ENCODE results near the gene ERF. TPM values are rescaled to one million over a fixed set of nuclear protein-coding genes. Genes with fewer than 3 reads are reported as not detected.

Gene ERF
- total and polyA plus RNA-seq, 2 of the 4 experiments (the other 2 are of a cell fraction) = 5.2 to 32.4 TPM

DNA sequence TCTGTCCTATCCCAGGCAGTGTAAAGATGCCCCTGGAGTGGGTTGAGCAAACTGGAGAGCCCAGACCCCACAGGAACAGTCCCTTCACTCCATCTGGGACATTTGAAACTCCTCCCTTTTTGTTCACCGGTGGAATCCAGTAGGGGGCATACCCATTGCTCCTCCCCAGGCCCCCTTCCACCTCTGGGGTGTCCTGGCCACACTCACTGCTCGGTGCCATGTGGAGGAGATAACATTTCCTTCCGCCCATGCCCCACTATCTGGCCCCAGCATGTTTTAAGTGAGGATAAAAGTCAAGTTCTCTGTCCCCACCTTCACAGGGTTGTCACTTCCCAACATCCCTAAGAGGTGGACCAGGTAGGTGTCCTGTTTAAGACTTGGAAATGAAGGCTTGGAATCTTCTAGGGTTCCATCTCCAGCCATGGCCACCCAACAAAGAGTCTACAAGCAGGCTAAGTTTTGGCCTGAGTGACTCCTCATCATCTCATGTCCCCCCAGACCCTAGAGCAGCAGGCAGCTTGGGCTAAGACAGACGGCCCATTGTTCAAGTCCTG is 25.6 kb downstream of the ERF start:
- H3K36me3 ChIP-seq (ENCODE audit: control insufficient read depth, insufficient read depth, low read length) = peaks cover 80% of the 10 kb centered on the region
- no peak overlapping the region for H2AK5ac ChIP-seq (ENCODE audit: low read depth, low read length)
- 60% methylated on average over 1 of the region's 4 CpGs; no CpG with 5 or more reads in 1 of the 2 experiments for WGBS, 2 experiments (ENCODE audit: extremely low coverage in 2 of 2, insufficient read length in 1 of 2)
- H3K9me1 ChIP-seq (ENCODE audit: insufficient read depth, low read length) = peaks cover 14% of the 10 kb centered on the region; the same call in 1 of the 2 replicates
- no peaks in the 10 kb centered on the region for H3K4me1 ChIP-seq (ENCODE audit: control insufficient read depth, insufficient read depth, low read length)
- no peaks in the 10 kb centered on the region for H3K9me3 ChIP-seq (ENCODE audit: control insufficient read depth, insufficient read depth, low read length)
- H3K4me2 ChIP-seq (ENCODE audit: low read depth, low read length) = no peak overlapping the region
- H3K27ac ChIP-seq (ENCODE audit: insufficient read depth, low read length) = no peak overlapping the region
- ChIA-PET POLR2A (ENCODE audit: unreplicated experiment) (interaction anchor here (0.5 kb wide), 1 partner anchor 19 kb away, joined by 3 read pairs; no protein-coding TSS in a partner anchor), CTCF (interaction anchor here (0.6 kb wide), 1 partner anchor 9 kb away, joined by 4 read pairs; no protein-coding TSS in a partner anchor)
- H2BK15ac ChIP-seq (ENCODE audit: low read depth, low read length) = no peak overlapping the region
- no peak for ATAC-seq (ENCODE audit: low read depth)
- H3K18ac ChIP-seq (ENCODE audit: low read depth, low read length) = no peak overlapping the region
- H3K79me1 ChIP-seq (ENCODE audit: low read depth in 1 of 2, low read length in 2 of 2) = peaks cover 34 to 82% of the 10 kb centered on the region in 2 experiments
- no peak overlapping the region for H2BK120ac ChIP-seq (ENCODE audit: low read depth, low read length)
- H3K4me3 ChIP-seq (ENCODE audit: insufficient read depth, low read depth, low read length) = no peak overlapping the region
- BruUV-seq (replicated peaks) = no TSS peak
- H3K27me3 ChIP-seq (ENCODE audit: control insufficient read depth, insufficient read depth, low read length) = no peaks in the 10 kb centered on the region
- H3K56ac ChIP-seq (ENCODE audit: extremely low read depth, insufficient read depth, low read length) = no peak overlapping the region
- intact Hi-C loops (cut with micrococcal nuclease) = no loop called here
- no peak overlapping the region for H2BK5ac ChIP-seq (ENCODE audit: low read depth, low read length, poor library complexity, severe bottlenecking)
- no peak overlapping the region for H3K4ac ChIP-seq (ENCODE audit: low read depth, low read length)
- TF ChIP-seq FOS (IDR thresholded peaks at IDR 0.05; ENCODE audit: low read depth, low read length) (no peak), POLR2A (IDR thresholded peaks at IDR 0.05; ENCODE audit: low read depth, low read length) (no peak), MAFK (IDR thresholded peaks at IDR 0.05; ENCODE audit: low read depth, low read length) (no peak), MAZ (IDR thresholded peaks at IDR 0.05; ENCODE audit: borderline replicate concordance, low read depth, low read length) (no peak), RCOR1 (IDR thresholded peaks at IDR 0.05; ENCODE audit: insufficient replicate concordance, low read length) (no peak), BHLHE40 (IDR thresholded peaks at IDR 0.05; ENCODE audit: low read depth, low read length) (no peak), RAD21 (IDR thresholded peaks at IDR 0.05; ENCODE audit: low read length) (no peak), SMC3 (IDR thresholded peaks at IDR 0.05; ENCODE audit: low read depth, low read length) (no peak)
- TF ChIP-seq, protein P1, sequence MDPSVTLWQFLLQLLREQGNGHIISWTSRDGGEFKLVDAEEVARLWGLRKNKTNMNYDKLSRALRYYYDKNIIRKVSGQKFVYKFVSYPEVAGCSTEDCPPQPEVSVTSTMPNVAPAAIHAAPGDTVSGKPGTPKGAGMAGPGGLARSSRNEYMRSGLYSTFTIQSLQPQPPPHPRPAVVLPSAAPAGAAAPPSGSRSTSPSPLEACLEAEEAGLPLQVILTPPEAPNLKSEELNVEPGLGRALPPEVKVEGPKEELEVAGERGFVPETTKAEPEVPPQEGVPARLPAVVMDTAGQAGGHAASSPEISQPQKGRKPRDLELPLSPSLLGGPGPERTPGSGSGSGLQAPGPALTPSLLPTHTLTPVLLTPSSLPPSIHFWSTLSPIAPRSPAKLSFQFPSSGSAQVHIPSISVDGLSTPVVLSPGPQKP (IDR thresholded peaks at IDR 0.05; ENCODE audit: borderline replicate concordance, low read depth, low read length) = no peak
- no peak overlapping the region for H3K14ac ChIP-seq (replicated peaks; ENCODE audit: low read depth, low read length)
- dilution Hi-C loops (cut with HindIII; ENCODE audit: low sequenced_read_pairs, unreplicated experiment) = no loop called here
- H4K8ac ChIP-seq (ENCODE audit: low read depth in 2 of 2, low read length in 2 of 2) = no peak overlapping the region
- no peak overlapping the region for H4K5ac ChIP-seq (ENCODE audit: low read depth, low read length)
- H4K91ac ChIP-seq (ENCODE audit: insufficient read depth, low read depth, low read length) = no peak overlapping the region
- H4K20me1 ChIP-seq (ENCODE audit: insufficient read depth, low read length) = peaks cover 86% of the 10 kb centered on the region
- in situ Hi-C loops (cut with MboI; ENCODE audit: low sequenced_read_pairs) = no loop called here
- H3K23ac ChIP-seq (ENCODE audit: low read depth, low read length) = no peak overlapping the region
- no peak overlapping the region for H2BK20ac ChIP-seq (ENCODE audit: low read depth, low read length)
- H2AFZ ChIP-seq (replicated peaks; ENCODE audit: low read length, poor library complexity) = peak overlapping the region; percentile 10
- DNase-seq = no peak
- no peak overlapping the region for H3K9ac ChIP-seq (ENCODE audit: low read depth, low read length)
- H2AK9ac ChIP-seq (replicated peaks; ENCODE audit: low read depth, low read length, poor library complexity) = no peak overlapping the region
